Kidney (tissue), 14 donors: ENCODE results near the gene ZCCHC7. TPM values are rescaled to one million over a fixed set of nuclear protein-coding genes. Genes with fewer than 3 reads are reported as not detected.

Experiments
- DNase-seq, 5 donors: peaks; one replicate each; pipeline ENCODE4 v3.0.0-alpha.2; 2013 to 2020
- FAIRE-seq: peaks from 2 replicates; lab custom pipeline; 2012; peaks lifted over from hg19 to GRCh38; lab: Jason Lieb, UNC
- H3K27ac ChIP-seq, 2 donors: one replicate each; pipeline ENCODE4 v1.7.0; 2013; ENCODE audit warnings: low read depth in 2 of 2, low read length in 2 of 2, inconsistent platforms in 1 of 2
- H3K27me3 ChIP-seq: one replicate; pipeline ENCODE4 v1.7.1; 2013; ENCODE audit warnings: low read length, inconsistent platforms; ENCODE audit not compliant: control insufficient read depth, insufficient read depth
- H3K36me3 ChIP-seq, 3 donors: one replicate each; pipeline versions ENCODE4 v1.7.0 to v1.7.1; 2013; ENCODE audit warnings: low read length in 3 of 3, control low read depth in 1 of 3, inconsistent platforms in 1 of 3; ENCODE audit not compliant: insufficient read depth in 3 of 3, control insufficient read depth in 2 of 3
- H3K4me1 ChIP-seq, 3 donors: one replicate each; pipeline versions ENCODE4 v1.7.0 to v1.7.1; 2013; ENCODE audit warnings: low read length in 3 of 3, inconsistent platforms in 1 of 3, low read depth in 1 of 3; ENCODE audit not compliant: control insufficient read depth in 2 of 3, insufficient read depth in 2 of 3
- H3K4me3 ChIP-seq, 3 donors: one replicate each; pipeline versions ENCODE4 v1.7.0 to v1.8.1; 2013; ENCODE audit warnings: low read length in 3 of 3, control low read depth in 1 of 3, inconsistent platforms in 1 of 3
- H3K9ac ChIP-seq, 3 donors: one replicate each; pipeline versions ENCODE4 v1.7.0 to v1.7.1; 2013; ENCODE audit warnings: low read length in 3 of 3, control low read depth in 1 of 3, inconsistent platforms in 1 of 3
- H3K9me3 ChIP-seq, 3 donors: one replicate each; pipeline versions ENCODE4 v1.7.0 to v1.7.1; 2013; ENCODE audit warnings: low read length in 3 of 3, control low read depth in 1 of 3, inconsistent platforms in 1 of 3; ENCODE audit not compliant: control insufficient read depth in 2 of 3, insufficient read depth in 1 of 3
- CTCF ChIP-seq: IDR thresholded peaks from 3 replicates; pipeline ENCODE4 v1.5.1; 2012; ENCODE audit warnings: mild to moderate bottlenecking, moderate library complexity, borderline replicate concordance; ENCODE audit not compliant: insufficient read depth; ENCODE audit errors: extremely low read depth
- intact Hi-C: fragments of 100-400 bp; cut with DNase I; formaldehyde crosslinking; loops from one replicate; pipeline ENCODE4 v1.11.1; 2022
- polyA plus RNA-seq: library from polyadenylated mRNA; stranded (reverse); fragments of 350-450 nt; fragmentation: Illumina TruSeq; extraction: RNeasy Lipid Tissue Mini Kit (QIAGEN cat#74804); gene quantifications from one replicate; pipeline ENCODE4 v1.2.3, GENCODE V29; 2014; ENCODE audit warnings: low read depth, low replicate concordance; ENCODE audit not compliant: insufficient read depth
- total RNA-seq: library from RNA; stranded (reverse); fragmentation: NEBNext Ultra II Directional; extraction: Animal tissue kit (Norgen Biotek cat#: 25700); gene quantifications from one replicate; pipeline ENCODE4 v1.2.1, GENCODE V29; 2021
- donor health status: control.
- donor health status: control.
- donor health status: control.
- donor health status: control.
- donor health status: control.
- donor health status: DM: yes; HTN: yes; CAD: no.
- donor health status: Normal renal cell carcinoma (clear cell type).

Gene ZCCHC7
- total and polyA plus RNA-seq, 2 donors from 2014 or later, result 7.2 to 22.3 TPM

GRCh38 chr9:37100741-37101140, 19.6 kb upstream of the ZCCHC7 start:
- Histone ChIP-seq H3K27ac (no peak overlapping the region), H3K27me3 (no peaks in the 10 kb centered on the region), H3K9me3 (no peaks in the 10 kb centered on the region), H3K4me1 (no peaks in the 10 kb centered on the region), H3K4me3 (no peak overlapping the region), H3K36me3 (no peaks in the 10 kb centered on the region), H3K9ac (no peak overlapping the region)
- TF ChIP-seq CTCF, result no peak
- no peak for FAIRE-seq
- intact Hi-C loops, result no loop called here
- DNase-seq, result no peak

GRCh38 chr9:37102486-37102885, 17.9 kb upstream of the ZCCHC7 start:
- H3K9me3 ChIP-seq, result no peaks in the 10 kb centered on the region
- intact Hi-C loops, result no loop called here
- no peak overlapping the region for H3K9ac ChIP-seq
- H3K36me3 ChIP-seq, result no peaks in the 10 kb centered on the region
- no peaks in the 10 kb centered on the region for H3K27me3 ChIP-seq
- no peak for TF ChIP-seq CTCF
- FAIRE-seq, result no peak
- no peak for DNase-seq
- H3K4me1 ChIP-seq, result no peaks in the 10 kb centered on the region
- H3K27ac ChIP-seq, result no peak overlapping the region
- H3K4me3 ChIP-seq, result no peak overlapping the region

GRCh38 chr9:37104183-37104889, 16.0 kb upstream of the ZCCHC7 start:
- no peak for TF ChIP-seq CTCF
- intact Hi-C loops, result no loop called here
- no peak for FAIRE-seq

GRCh38 chr9:37105234-37105633, 15.1 kb upstream of the ZCCHC7 start:
- no peak overlapping the region for H3K27ac ChIP-seq
- H3K4me1 ChIP-seq, result no peaks in the 10 kb centered on the region
- no peaks in the 10 kb centered on the region for H3K27me3 ChIP-seq
- no peaks in the 10 kb centered on the region for H3K36me3 ChIP-seq
- no peak for TF ChIP-seq CTCF
- intact Hi-C loops, result no loop called here
- no peak for DNase-seq
- no peak overlapping the region for H3K4me3 ChIP-seq
- H3K9ac ChIP-seq, result no peak overlapping the region
- FAIRE-seq, result no peak
- peaks cover 0 to under 1% (median 0%) of the 10 kb centered on the region in 3 donors for H3K9me3 ChIP-seq

More at GRCh38 chr9:37104183-37104889, 16.0 kb upstream of the ZCCHC7 start:
- no peaks in the 10 kb centered on the region for H3K9me3 ChIP-seq
- no peak overlapping the region for H3K27ac ChIP-seq
- no peak overlapping the region for H3K4me3 ChIP-seq
- no peaks in the 10 kb centered on the region for H3K27me3 ChIP-seq
- DNase-seq, result no peak
- no peak overlapping the region for H3K9ac ChIP-seq
- no peaks in the 10 kb centered on the region for H3K36me3 ChIP-seq
- H3K4me1 ChIP-seq, result no peaks in the 10 kb centered on the region
